Mesendoderm (in vitro differentiated cells): ENCODE results near the gene ZNF182.
"Not testable (repeated sequence)": the region's sequence is repeated elsewhere in the genome, so short reads cannot be mapped to it uniquely, and the experiment has no call there.

Source experiments
- DNase-seq: peaks from one replicate; pipeline ENCODE4 v3.0.0; 2013
- H2AK5ac ChIP-seq: 2 replicates; pipeline ENCODE4 v1.6.1; 2013; ENCODE audit warnings: low read length, inconsistent platforms
- H2BK120ac ChIP-seq: 2 replicates; pipeline ENCODE4 v1.6.1; 2013; ENCODE audit warnings: low read depth, mild to moderate bottlenecking, low read length, moderate library complexity, mixed read lengths
- H2BK15ac ChIP-seq: replicated peaks from 2 replicates; pipeline ENCODE4 v1.6.1; 2013; ENCODE audit warnings: low read depth, mild to moderate bottlenecking, moderate library complexity
- H2BK5ac ChIP-seq: 2 replicates; pipeline ENCODE4 v1.6.1; 2013; ENCODE audit warnings: low read length, inconsistent platforms
- H3K18ac ChIP-seq: 2 replicates; pipeline ENCODE4 v1.6.1; 2013; ENCODE audit warnings: mild to moderate bottlenecking, low read length, mixed read lengths
- H3K23ac ChIP-seq: one replicate; pipeline ENCODE4 v1.6.1; 2013; ENCODE audit warnings: low read length
- H3K27ac ChIP-seq: 2 replicates; pipeline ENCODE4 v1.5.1; 2013; ENCODE audit warnings: low read depth, mild to moderate bottlenecking, inconsistent platforms, low read length, moderate library complexity
- H3K27me3 ChIP-seq: 2 replicates; pipeline ENCODE4 v1.6.1; 2013; ENCODE audit warnings: low read length, control low read depth, mild to moderate bottlenecking, inconsistent platforms; ENCODE audit not compliant: insufficient read depth, poor library complexity
- H3K36me3 ChIP-seq: 2 replicates; pipeline ENCODE4 v1.6.1; 2013; ENCODE audit warnings: low read length, inconsistent platforms; ENCODE audit not compliant: control insufficient read depth, insufficient read depth
- H3K4ac ChIP-seq: one replicate; pipeline ENCODE4 v1.6.1; 2013; ENCODE audit warnings: low read depth, mild to moderate bottlenecking, low read length, moderate library complexity
- H3K4me1 ChIP-seq: 2 replicates; pipeline ENCODE4 v1.6.1; 2013; ENCODE audit warnings: low read depth, low read length, inconsistent platforms; ENCODE audit not compliant: control insufficient read depth
- H3K4me2 ChIP-seq: 2 replicates; pipeline ENCODE4 v1.6.1; 2013; ENCODE audit warnings: low read length
- H3K4me3 ChIP-seq: 2 replicates; pipeline ENCODE4 v1.5.1; 2013; ENCODE audit warnings: mild to moderate bottlenecking, low read length
- H3K56ac ChIP-seq: one replicate; pipeline ENCODE4 v1.6.1; 2013; ENCODE audit warnings: low read length
- H3K79me1 ChIP-seq: 2 replicates; pipeline ENCODE4 v1.6.1; 2013; ENCODE audit warnings: low read length, inconsistent platforms
- H3K79me2 ChIP-seq: 2 replicates; pipeline ENCODE4 v1.6.1; 2013; ENCODE audit warnings: mild to moderate bottlenecking, low read length; ENCODE audit not compliant: control insufficient read depth, insufficient read depth
- H3K9ac ChIP-seq: 2 replicates; pipeline ENCODE4 v1.6.1; 2013; ENCODE audit warnings: low read length, inconsistent platforms
- H4K5ac ChIP-seq: one replicate; pipeline ENCODE4 v1.6.1; 2013; ENCODE audit warnings: low read length
- H4K8ac ChIP-seq: one replicate; pipeline ENCODE4 v1.6.1; 2013; ENCODE audit warnings: low read depth, mild to moderate bottlenecking, control low read depth, low read length, moderate library complexity
- WGBS: extraction: QIAGEN DNeasy Blood & Tissue Kit; methylation state at CpG from one replicate; pipeline ENCODE4 v1.1.7; 2013; ENCODE audit warnings: low lambda C conversion rate, missing lambda C conversion rate; ENCODE audit not compliant: insufficient coverage; ENCODE audit errors: extremely low coverage; 5-methylcytosine and 5-hydroxymethylcytosine counted together

The ZNF182 gene

DNA sequence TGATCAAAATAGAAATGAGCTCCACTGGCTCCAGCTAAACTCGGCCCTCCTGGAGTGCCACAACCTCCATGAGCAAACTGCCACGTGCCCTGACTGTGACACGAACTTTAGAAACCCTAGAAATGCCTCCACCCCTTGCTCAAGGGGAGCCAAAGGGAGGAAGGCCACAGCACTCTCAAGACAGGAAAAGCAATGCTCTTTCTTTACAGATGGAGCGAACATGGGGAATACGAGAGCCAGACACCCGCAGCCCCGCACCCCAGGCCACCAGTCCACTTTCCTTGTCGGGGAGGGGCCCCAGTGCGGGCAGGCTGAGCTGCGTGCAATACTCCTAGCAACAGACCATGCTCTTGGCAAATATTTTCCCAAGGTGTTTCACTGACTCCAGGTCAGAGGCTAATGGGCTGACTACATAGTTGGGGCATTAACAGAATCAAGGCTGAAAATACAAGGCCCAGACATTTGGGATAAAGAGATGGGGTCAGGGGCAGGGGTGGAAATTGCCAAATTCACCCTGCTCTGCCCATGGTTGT lies 26.9 kb upstream of the ZNF182 start:
- H3K27ac ChIP-seq, H3K79me1 ChIP-seq, H4K8ac ChIP-seq, H3K18ac ChIP-seq, H3K4ac ChIP-seq, H3K56ac ChIP-seq, H2BK15ac ChIP-seq, H2AK5ac ChIP-seq, H4K5ac ChIP-seq, H3K36me3 ChIP-seq, H3K4me3 ChIP-seq, H3K23ac ChIP-seq, H3K9ac ChIP-seq, H3K4me2 ChIP-seq, H3K79me2 ChIP-seq, H3K27me3 ChIP-seq, H2BK120ac ChIP-seq, DNase-seq, H3K4me1 ChIP-seq, H2BK5ac ChIP-seq: not testable (repeated sequence)
- WGBS = no CpG with 5 or more reads among the region's 10 CpGs

DNA sequence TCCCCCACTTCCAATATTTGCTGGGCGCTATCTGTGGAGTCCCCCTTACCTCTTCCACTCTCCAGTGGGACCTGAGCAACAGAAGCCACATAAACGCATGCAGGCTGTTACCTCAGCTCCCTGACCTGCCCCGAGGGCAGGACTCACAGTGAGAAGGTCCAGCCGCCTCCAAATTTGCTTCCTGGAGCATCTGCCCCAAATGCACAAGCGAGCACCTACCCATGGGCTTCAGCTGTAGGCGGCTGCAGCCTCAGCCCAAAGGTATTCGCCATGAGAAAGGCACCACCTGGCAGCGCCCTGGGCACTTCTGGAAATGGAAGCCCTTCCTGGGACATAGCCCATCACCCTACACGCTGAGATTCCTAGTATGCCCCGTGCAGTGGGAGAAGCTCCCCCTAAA lies 26.4 kb upstream of the ZNF182 start:
- no peak overlapping the region for H2BK5ac ChIP-seq
- WGBS = no CpG with 5 or more reads among the region's 10 CpGs

DNA sequence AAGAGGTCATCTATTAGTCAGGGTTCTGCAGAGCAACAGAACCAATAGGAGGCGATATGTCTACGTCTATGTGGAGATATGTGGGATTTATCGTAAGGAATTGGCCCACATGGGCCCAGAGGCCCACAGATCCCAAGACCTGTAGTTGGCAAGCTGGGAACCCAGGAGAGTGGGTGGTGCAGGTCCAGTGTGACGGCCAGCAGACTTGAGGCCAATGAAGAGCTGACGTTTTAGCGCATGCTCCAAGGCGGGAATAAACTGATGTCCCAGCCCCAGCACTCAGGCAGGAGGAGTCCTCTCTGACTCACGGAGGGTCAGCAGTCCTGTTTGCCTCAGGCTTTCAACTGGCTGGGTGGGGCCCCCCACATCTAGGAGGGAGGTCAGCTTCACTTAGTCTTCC lies 24.3 kb upstream of the ZNF182 start:
- Histone ChIP-seq H4K8ac (no peak overlapping the region), H3K4me3 (no peak overlapping the region), H3K23ac (no peak overlapping the region), H3K79me2 (no peaks in the 10 kb centered on the region), H3K27ac (no peak overlapping the region), H3K9ac (no peak overlapping the region), H3K4me1 (no peaks in the 10 kb centered on the region), H3K56ac (no peak overlapping the region), H3K4ac (no peak overlapping the region), H2BK5ac (no peak overlapping the region), H3K36me3 (no peaks in the 10 kb centered on the region), H3K79me1 (no peaks in the 10 kb centered on the region), H3K27me3 (no peaks in the 10 kb centered on the region), H3K18ac (no peak overlapping the region), H2BK120ac (no peak overlapping the region), H2BK15ac (no peak overlapping the region), H3K4me2 (no peak overlapping the region), H2AK5ac (no peak overlapping the region), H4K5ac (no peak overlapping the region)
- WGBS = no CpG with 5 or more reads among the region's 8 CpGs
- DNase-seq = no peak

More for the DNA sequence above, 26.4 kb upstream of the ZNF182 start:
- no peaks in the 10 kb centered on the region for H3K36me3 ChIP-seq
- no peak overlapping the region for H2BK15ac ChIP-seq
- DNase-seq = no peak
- H2BK120ac ChIP-seq = no peak overlapping the region
- H4K5ac ChIP-seq = no peak overlapping the region
- no peak overlapping the region for H3K4ac ChIP-seq
- no peak overlapping the region for H3K9ac ChIP-seq
- H3K27ac ChIP-seq = no peak overlapping the region
- no peak overlapping the region for H3K56ac ChIP-seq
- no peak overlapping the region for H4K8ac ChIP-seq
- no peak overlapping the region for H3K23ac ChIP-seq
- H3K79me2 ChIP-seq = no peaks in the 10 kb centered on the region
- H2AK5ac ChIP-seq = no peak overlapping the region
- H3K4me3 ChIP-seq = no peak overlapping the region
- no peak overlapping the region for H3K18ac ChIP-seq
- H3K4me2 ChIP-seq = no peak overlapping the region
- H3K27me3 ChIP-seq = no peaks in the 10 kb centered on the region
- no peaks in the 10 kb centered on the region for H3K4me1 ChIP-seq
- H3K79me1 ChIP-seq = no peaks in the 10 kb centered on the region

DNA sequence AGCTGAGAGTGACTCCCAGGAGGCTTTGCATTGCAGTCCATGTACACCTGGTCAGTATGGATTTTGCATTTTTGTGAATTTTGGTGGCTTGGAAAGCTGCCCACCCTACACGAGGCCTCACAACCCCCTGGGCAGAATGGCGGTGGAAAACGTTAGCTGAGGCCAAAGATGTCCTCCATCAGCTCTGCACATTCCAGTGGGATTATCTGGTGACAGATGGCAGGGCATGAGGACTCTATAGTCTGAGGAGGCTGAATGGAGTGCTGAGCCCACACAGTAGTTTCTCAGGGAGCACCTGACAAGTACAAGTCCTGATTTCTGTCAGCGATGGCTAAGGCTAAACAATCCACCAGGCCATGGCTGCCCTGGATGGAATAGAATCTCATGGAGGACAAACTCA lies 23.8 kb upstream of the ZNF182 start:
- not testable (repeated sequence) for H3K4ac ChIP-seq, H2AK5ac ChIP-seq, H3K4me1 ChIP-seq, H2BK15ac ChIP-seq, H4K8ac ChIP-seq, H3K4me2 ChIP-seq, H3K27ac ChIP-seq, H3K36me3 ChIP-seq, H3K18ac ChIP-seq, H3K56ac ChIP-seq, DNase-seq, H2BK120ac ChIP-seq, H3K27me3 ChIP-seq, H3K4me3 ChIP-seq, H4K5ac ChIP-seq, H3K79me2 ChIP-seq, H3K79me1 ChIP-seq, H3K9ac ChIP-seq, H2BK5ac ChIP-seq, H3K23ac ChIP-seq
- no CpG with 5 or more reads among the region's 4 CpGs for WGBS

DNA sequence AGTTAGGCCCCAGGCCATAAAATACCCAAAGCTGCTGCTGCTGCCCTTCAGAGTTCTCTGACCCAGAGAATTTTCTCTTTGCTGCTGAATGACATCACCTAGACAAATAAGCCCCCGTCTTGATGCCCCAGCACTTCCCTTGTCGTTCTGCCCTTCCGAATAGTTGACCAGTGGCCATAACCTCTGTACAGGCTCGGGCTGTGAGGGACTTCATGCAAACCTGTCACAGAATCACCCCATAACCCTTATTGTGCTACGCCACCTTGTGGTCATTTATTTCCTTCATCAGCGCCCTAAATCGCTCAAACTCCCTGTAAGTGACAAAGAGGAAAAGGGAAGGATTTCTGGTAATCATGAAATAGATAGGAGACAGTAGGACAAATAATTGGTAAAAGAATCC lies 21.8 kb upstream of the ZNF182 start:
- no peaks in the 10 kb centered on the region for H3K79me2 ChIP-seq
- no CpG with 5 or more reads among the region's 7 CpGs for WGBS

DNA sequence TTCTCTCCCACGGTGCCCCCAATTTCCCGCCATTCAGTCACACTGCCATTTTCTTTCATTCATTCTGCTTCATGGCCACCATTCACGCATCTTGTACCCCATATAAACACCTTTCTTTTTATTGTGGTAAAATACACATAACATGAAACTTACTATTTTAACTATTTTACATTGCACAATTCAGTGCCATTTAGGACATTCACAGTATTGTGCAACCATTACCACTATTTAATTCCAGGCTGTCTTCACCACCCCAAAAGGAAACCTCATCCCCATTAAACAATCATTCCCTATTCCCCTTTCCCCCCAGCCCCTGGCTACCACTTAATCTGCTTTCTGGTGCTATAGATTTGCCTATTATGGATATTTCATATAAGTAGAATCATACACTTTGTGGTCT lies 18.9 kb upstream of the ZNF182 start:
- no peak overlapping the region for H3K4ac ChIP-seq
- H4K5ac ChIP-seq = no peak overlapping the region
- no peak overlapping the region for H2AK5ac ChIP-seq
- no peak overlapping the region for H2BK15ac ChIP-seq
- no peak overlapping the region for H3K4me3 ChIP-seq
- DNase-seq = no peak
- no peak overlapping the region for H2BK5ac ChIP-seq
- no peak overlapping the region for H4K8ac ChIP-seq
- H3K79me2 ChIP-seq = no peaks in the 10 kb centered on the region
- H3K79me1 ChIP-seq = no peaks in the 10 kb centered on the region
- no peak overlapping the region for H2BK120ac ChIP-seq
- no peak overlapping the region for H3K23ac ChIP-seq
- no peak overlapping the region for H3K9ac ChIP-seq
- H3K4me1 ChIP-seq = no peaks in the 10 kb centered on the region
- no peak overlapping the region for H3K18ac ChIP-seq
- H3K27me3 ChIP-seq = no peaks in the 10 kb centered on the region
- WGBS = no CpG with 5 or more reads among the region's 3 CpGs
- no peak overlapping the region for H3K27ac ChIP-seq
- no peak overlapping the region for H3K56ac ChIP-seq
- H3K36me3 ChIP-seq = no peaks in the 10 kb centered on the region
- no peak overlapping the region for H3K4me2 ChIP-seq

More for the DNA sequence above, 21.8 kb upstream of the ZNF182 start:
- no peak overlapping the region for H2AK5ac ChIP-seq
- peak; percentile 72 for DNase-seq
- no peaks in the 10 kb centered on the region for H3K4me1 ChIP-seq
- no peak overlapping the region for H3K23ac ChIP-seq
- H2BK5ac ChIP-seq = no peak overlapping the region
- no peak overlapping the region for H3K4me2 ChIP-seq
- H3K18ac ChIP-seq = no peak overlapping the region
- H3K36me3 ChIP-seq = no peaks in the 10 kb centered on the region
- H3K9ac ChIP-seq = no peak overlapping the region
- H3K4ac ChIP-seq = no peak overlapping the region
- no peak overlapping the region for H3K4me3 ChIP-seq
- H2BK120ac ChIP-seq = no peak overlapping the region
- H4K5ac ChIP-seq = no peak overlapping the region
- no peak overlapping the region for H2BK15ac ChIP-seq
- no peaks in the 10 kb centered on the region for H3K79me1 ChIP-seq
- H3K27me3 ChIP-seq = no peaks in the 10 kb centered on the region
- H3K27ac ChIP-seq = no peak overlapping the region
- no peak overlapping the region for H4K8ac ChIP-seq
- H3K56ac ChIP-seq = no peak overlapping the region
